Chondrocyte (in vitro differentiated cells): ENCODE results near the gene GRB10. TPM values are rescaled to one million over a fixed set of nuclear protein-coding genes. Genes with fewer than 3 reads are reported as not detected.

Experiments
- DNase-seq: peaks from one replicate; pipeline ENCODE4 v3.0.0; 2021; ENCODE audit warnings: mixed read lengths, low spot score
- H3K27ac Mint-ChIP-seq: one replicate; pipeline ENCODE4 v1.8.0; 2021; ENCODE audit warnings: mild to moderate bottlenecking, moderate library complexity, mixed read lengths; ENCODE audit not compliant: unreplicated experiment
- H3K27me3 Mint-ChIP-seq: 2 replicates; pipeline ENCODE4 v1.8.0; 2021; ENCODE audit warnings: low read depth, mixed read lengths
- H3K36me3 Mint-ChIP-seq: 2 replicates; pipeline ENCODE4 v1.8.0; 2021; ENCODE audit warnings: low read depth, mixed read lengths
- H3K4me1 Mint-ChIP-seq: 2 replicates; pipeline ENCODE4 v1.8.0; 2021; ENCODE audit warnings: low read depth, mild to moderate bottlenecking, mixed read lengths
- H3K4me3 Mint-ChIP-seq: one replicate; pipeline ENCODE4 v1.8.0; 2021; ENCODE audit warnings: mild to moderate bottlenecking, moderate library complexity, mixed read lengths; ENCODE audit not compliant: unreplicated experiment
- H3K9me3 Mint-ChIP-seq: 2 replicates; pipeline ENCODE4 v1.8.0; 2021; ENCODE audit warnings: low read depth, mixed read lengths
- CTCF ChIP-seq: fragments of 200-600 bp; sonication (generic); IDR thresholded peaks from 2 replicates; pipeline ENCODE4 v1.5.0; 2021; ENCODE audit warnings: antibody characterized with exemption, mild to moderate bottlenecking, moderate library complexity
- total RNA-seq: library from RNA; stranded (reverse); gene quantifications from 3 replicates; pipeline ENCODE4 v1.2.1, GENCODE V29; 2021

GRB10 gene
- total RNA-seq, 1 donor from 2014 or later: 73.7 TPM

DNA sequence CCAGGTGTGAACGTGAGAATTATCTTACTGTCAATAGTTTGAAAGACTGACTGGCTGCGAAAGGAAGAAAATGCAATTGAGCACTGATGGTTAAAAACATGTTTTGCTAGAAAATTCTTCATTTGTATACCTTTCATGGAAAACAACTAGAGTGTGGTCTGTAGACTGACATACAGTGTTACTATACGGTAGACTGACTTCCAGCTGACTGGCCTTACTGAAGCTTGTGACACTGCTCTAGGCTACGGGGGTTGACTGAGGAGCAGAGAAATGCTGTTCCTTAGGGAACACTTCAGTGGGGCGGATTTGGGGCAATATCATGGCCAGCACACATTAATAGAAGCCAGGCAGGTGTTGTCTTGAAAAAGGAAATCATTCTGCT, 191.6 kb downstream of the GRB10 start:
- Mint-ChIP-seq H3K4me1 (no peaks in the 10 kb centered on the region), H3K36me3 (peaks cover 36% of the 10 kb centered on the region), H3K9me3 (no peaks in the 10 kb centered on the region), H3K27ac (no peak overlapping the region), H3K4me3 (no peak overlapping the region), H3K27me3 (no peaks in the 10 kb centered on the region)
- TF ChIP-seq CTCF: no peak
- DNase-seq: no peak

DNA sequence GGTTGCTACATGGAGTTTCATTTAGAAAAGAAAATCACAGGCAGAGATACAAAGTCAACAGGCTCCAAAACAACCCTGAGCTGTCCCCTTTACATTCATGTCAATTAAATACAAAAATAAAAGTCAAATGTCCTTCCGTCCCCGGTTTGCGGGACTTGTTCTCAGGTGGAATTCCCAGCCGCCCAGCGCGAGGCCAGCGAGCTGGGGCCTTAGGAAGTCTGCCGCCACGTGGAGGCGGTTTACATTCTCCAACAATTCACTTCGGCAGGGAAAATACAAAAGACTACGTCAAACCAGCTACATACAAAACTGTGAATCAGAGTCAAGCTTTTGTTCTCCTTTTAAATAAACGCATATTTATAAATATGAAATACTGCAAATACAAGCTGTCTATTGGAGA, 192.2 kb downstream of the GRB10 start:
- H3K4me3 Mint-ChIP-seq: no peak overlapping the region
- no peak for DNase-seq
- no peak overlapping the region for H3K27ac Mint-ChIP-seq
- H3K9me3 Mint-ChIP-seq: no peaks in the 10 kb centered on the region
- H3K27me3 Mint-ChIP-seq: no peaks in the 10 kb centered on the region
- no peak for TF ChIP-seq CTCF
- H3K4me1 Mint-ChIP-seq: no peaks in the 10 kb centered on the region
- peaks cover 34% of the 10 kb centered on the region for H3K36me3 Mint-ChIP-seq

- no peak for DNase-seq
- H3K27ac Mint-ChIP-seq: no peak overlapping the region
- no peaks in the 10 kb centered on the region for H3K9me3 Mint-ChIP-seq
- no peaks in the 10 kb centered on the region for H3K27me3 Mint-ChIP-seq
- TF ChIP-seq CTCF: no peak
- H3K4me3 Mint-ChIP-seq: no peak overlapping the region
- no peaks in the 10 kb centered on the region for H3K4me1 Mint-ChIP-seq
- peaks cover 26% of the 10 kb centered on the region for H3K36me3 Mint-ChIP-seq
These were observed 193.3 kb downstream of the GRB10 start for GRCh38 chr7:50589364-50589763.

DNA sequence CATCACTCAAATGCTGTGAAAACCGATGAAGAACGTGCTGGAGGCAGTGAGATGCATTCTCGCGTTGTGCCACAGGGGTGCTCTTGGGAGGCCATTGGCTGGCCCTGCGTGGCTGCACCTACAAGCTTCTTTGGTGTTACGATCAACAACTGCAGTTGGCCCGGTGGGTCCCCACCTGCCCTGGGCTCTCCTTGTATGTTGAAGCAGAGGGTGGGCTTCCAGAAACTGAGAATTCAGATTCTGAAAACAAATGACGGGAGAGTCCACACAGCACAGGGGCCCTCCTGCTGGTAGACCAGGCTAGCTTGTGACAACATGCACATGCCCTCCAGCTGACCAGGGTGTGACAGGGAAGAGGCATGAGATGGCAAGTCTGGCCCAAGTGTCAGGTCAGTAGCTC, 193.8 kb downstream of the GRB10 start:
- Mint-ChIP-seq H3K4me1 (no peaks in the 10 kb centered on the region), H3K27ac (no peak overlapping the region), H3K4me3 (no peak overlapping the region), H3K27me3 (no peaks in the 10 kb centered on the region), H3K9me3 (peaks cover 2% of the 10 kb centered on the region), H3K36me3 (peaks cover 27% of the 10 kb centered on the region)
- DNase-seq: no peak
- peak; percentile 10 for TF ChIP-seq CTCF

DNA sequence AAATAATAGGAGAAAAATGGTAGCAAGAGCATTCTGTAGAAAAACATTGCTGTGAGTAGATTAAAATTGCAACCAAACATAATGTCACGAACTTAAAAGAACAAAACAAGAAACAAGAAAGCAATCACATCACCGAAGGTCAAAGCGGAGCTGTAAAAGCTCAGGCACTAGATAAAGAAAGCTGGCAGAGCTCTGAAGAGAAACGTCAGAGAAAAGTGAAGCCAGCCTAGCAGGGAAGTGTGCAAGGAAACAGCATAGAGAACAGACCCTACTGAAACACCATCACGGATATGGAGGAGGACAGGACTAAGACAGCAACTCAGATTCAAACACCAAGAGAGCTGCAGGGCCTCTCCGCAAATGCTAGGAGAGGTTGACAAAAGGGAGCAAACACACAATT, 195.0 kb downstream of the GRB10 start:
- no peak for TF ChIP-seq CTCF
- H3K4me3 Mint-ChIP-seq: no peak overlapping the region
- no peak for DNase-seq
- H3K27me3 Mint-ChIP-seq: no peaks in the 10 kb centered on the region
- no peaks in the 10 kb centered on the region for H3K4me1 Mint-ChIP-seq
- peaks cover 28% of the 10 kb centered on the region for H3K36me3 Mint-ChIP-seq
- peaks cover 14% of the 10 kb centered on the region for H3K9me3 Mint-ChIP-seq
- H3K27ac Mint-ChIP-seq: no peak overlapping the region
